GM19452 (cell line): ENCODE results near the gene RAB7B.
"Not testable (repeated sequence)": the region's sequence is repeated elsewhere in the genome, so short reads cannot be mapped to it uniquely, and the experiment has no call there.

Experiments
- ATAC-seq: cut with Tn5 transposase; IDR thresholded peaks from one replicate; pipeline ENCODE4 v1.9.1; 2021; ENCODE audit not compliant: unreplicated experiment

The RAB7B gene

GRCh38 chr1:205998457-205999241 is 4.5 kb downstream of the RAB7B start:
- no peak for ATAC-seq

- not testable (repeated sequence) for ATAC-seq
These were observed 6.6 kb downstream of the RAB7B start for GRCh38 chr1:205996641-205997040.

- ATAC-seq: no peak
These were observed 8.8 kb downstream of the RAB7B start for GRCh38 chr1:205994346-205994745.

GRCh38 chr1:205993068-205993467 is 10.1 kb downstream of the RAB7B start:
- ATAC-seq: no peak

- no peak for ATAC-seq
These were observed 10.8 kb downstream of the RAB7B start for GRCh38 chr1:205992218-205992882.

- no peak for ATAC-seq
These were observed 12.0 kb downstream of the RAB7B start for GRCh38 chr1:205991237-205991636.

- ATAC-seq: no peak
These were observed 13.0 kb downstream of the RAB7B start for GRCh38 chr1:205990226-205990625.

- ATAC-seq: no peak
These were observed 13.4 kb downstream of the RAB7B start for GRCh38 chr1:205989786-205990185.

- ATAC-seq: no peak
These were observed 14.6 kb downstream of the RAB7B start for GRCh38 chr1:205988585-205988995.

GRCh38 chr1:205986861-205987260 is 16.3 kb downstream of the RAB7B start:
- ATAC-seq: no peak

- no peak for ATAC-seq
These were observed 16.9 kb downstream of the RAB7B start for GRCh38 chr1:205986292-205986691.

- no peak for ATAC-seq
These were observed 17.7 kb downstream of the RAB7B start for GRCh38 chr1:205985330-205986005.

GRCh38 chr1:205983925-205984725 is 19.1 kb downstream of the RAB7B start:
- no peak for ATAC-seq

- no peak for ATAC-seq
These were observed 21.9 kb downstream of the RAB7B start for GRCh38 chr1:205981257-205981656.

GRCh38 chr1:205980237-205980870 is 22.8 kb downstream of the RAB7B start:
- ATAC-seq: no peak

GRCh38 chr1:205979301-205979700 is 23.9 kb downstream of the RAB7B start:
- no peak for ATAC-seq

- no peak for ATAC-seq
These were observed 24.5 kb downstream of the RAB7B start for GRCh38 chr1:205978676-205979075.

GRCh38 chr1:205977402-205978014 is 25.7 kb downstream of the RAB7B start:
- ATAC-seq: no peak

- no peak for ATAC-seq
These were observed 26.3 kb downstream of the RAB7B start for GRCh38 chr1:205976708-205977401.

- no peak for ATAC-seq
These were observed 27.2 kb downstream of the RAB7B start for GRCh38 chr1:205976036-205976435.
